Globus pallidus (tissue), 1 donor: ENCODE results near the gene PHPT1.

ENCODE experiments used
- DNase-seq: peaks from one replicate; pipeline ENCODE4 v3.0.0-alpha.2; 2015; ENCODE audit warnings: low spot score

PHPT1 gene

DNA sequence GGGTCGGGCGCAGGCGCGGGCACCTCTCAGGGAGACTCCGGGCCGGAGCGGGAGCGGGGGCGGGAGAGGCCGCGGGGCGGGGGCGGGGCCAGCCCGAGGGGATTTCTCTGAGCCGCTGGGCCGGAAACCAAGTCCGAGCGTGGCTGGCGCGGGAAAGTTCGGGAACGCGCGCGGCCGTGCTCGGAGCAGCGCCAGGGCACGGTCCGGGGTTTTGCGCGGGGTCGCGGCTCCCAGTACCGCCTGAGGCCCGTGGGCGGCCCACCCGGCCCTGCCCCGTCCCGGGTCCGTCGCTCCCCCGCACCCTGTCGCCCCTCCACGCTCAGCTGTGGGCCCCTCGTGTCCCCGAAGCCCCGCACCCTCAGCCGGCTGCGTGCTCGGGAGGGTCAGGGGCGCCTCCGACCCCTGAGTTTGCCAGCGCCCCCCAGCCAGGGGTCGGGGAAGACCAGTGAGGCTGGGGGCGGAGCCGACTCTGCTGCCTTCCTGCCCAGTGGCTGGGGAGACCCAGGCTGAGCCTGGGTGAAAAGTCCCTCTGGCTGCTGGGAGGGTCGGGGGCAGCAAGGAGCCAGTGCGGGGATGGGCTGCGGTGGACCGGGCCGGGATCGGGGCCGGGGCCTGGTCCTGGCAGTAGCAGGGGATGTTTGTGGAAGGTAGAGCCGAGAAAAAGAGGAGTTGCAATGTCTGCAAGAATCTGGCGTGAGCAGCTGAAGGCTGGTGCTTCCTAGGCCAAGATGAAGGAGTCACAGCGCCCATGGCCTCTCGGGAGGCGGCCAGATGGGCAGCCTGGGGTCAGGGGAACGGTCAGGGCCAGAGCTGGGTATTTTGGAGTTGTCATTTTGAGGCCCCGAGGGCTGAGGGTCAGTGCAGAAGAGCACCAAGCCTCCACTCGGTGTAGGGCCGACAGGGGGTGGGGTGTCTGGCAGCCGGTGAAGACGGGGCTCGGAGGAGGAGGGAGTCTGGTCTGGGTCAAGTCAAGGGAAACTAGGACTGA lies 37.7 kb downstream of the PHPT1 start:
- DNase-seq = no peak

DNA sequence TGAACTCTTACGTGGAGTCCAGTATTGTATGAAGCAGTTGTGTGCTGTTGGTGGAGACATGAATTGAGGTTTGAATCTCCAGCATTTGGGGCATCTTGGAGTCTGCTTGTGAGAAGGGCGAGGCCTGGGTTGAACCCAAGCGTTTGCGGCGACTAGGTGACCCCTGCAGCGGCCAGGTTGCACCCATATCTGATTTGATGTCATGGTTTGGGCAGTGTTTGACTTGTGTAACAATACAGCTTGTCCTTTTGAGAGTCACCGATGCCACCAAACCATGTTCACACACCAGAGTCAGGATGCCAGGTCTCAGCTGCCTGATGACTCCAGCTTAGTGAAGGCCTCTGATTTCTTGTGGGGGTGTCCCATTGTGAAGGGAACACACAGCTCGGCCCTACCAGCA lies 39.2 kb downstream of the PHPT1 start:
- no peak for DNase-seq

DNA sequence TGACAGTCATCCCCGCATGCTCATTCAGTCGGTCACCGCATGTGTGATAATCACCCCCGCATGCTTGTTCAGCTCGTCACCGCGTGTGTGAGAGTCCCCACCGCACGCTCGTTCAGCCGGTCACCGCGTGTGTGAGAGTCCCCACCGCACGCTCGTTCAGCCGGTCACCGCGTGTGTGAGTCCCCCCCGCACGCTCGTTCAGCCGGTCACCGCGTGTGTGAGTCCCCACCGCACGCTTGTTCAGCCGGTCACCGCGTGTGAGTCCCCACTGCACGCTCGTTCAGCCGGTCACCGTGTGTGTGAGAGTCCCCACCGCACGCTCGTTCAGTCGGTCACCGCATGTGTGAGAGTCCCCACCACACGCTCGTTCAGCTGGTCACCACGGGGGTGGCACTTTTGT lies 40.6 kb downstream of the PHPT1 start:
- no peak for DNase-seq

DNA sequence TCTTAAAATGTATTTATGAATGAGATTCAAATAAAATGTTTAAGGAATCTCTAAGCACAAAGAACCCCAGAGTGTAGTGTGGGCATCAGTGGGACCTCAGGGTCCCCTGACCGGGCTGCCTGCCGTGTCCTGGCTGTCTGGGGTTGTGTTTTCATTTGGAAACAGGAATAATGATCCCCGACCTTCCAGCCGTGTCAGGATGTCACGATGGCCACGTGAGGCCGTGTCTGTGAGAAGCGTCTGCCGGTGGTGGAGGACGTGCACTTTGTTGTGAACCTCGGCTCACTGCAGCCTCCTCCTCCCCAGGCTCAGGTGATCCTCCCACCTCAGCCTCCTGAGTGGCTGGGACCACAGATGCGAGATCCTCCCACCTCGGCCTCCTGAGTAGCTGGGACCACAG lies 41.5 kb downstream of the PHPT1 start:
- DNase-seq = no peak

DNA sequence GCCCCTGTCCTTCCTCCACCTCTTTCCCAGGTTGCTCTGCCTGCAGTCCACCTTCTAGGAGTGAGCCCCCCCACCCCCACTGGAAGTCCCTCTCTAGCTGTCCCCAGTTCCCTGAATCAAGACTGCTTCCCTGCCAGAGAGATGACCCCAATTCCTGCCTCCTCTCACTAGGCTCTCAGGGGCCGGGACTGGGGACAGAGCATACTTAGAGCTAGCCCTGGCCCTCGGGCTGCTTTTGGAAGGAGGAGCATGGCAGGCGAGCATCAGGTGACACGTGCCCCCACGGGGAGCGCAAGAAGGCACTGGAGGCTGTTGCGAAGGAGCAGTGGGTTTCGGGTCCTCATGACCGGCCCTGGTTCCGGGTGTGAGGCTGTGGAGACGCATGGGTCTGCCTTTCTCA lies 46.8 kb downstream of the PHPT1 start:
- DNase-seq = no peak

DNA sequence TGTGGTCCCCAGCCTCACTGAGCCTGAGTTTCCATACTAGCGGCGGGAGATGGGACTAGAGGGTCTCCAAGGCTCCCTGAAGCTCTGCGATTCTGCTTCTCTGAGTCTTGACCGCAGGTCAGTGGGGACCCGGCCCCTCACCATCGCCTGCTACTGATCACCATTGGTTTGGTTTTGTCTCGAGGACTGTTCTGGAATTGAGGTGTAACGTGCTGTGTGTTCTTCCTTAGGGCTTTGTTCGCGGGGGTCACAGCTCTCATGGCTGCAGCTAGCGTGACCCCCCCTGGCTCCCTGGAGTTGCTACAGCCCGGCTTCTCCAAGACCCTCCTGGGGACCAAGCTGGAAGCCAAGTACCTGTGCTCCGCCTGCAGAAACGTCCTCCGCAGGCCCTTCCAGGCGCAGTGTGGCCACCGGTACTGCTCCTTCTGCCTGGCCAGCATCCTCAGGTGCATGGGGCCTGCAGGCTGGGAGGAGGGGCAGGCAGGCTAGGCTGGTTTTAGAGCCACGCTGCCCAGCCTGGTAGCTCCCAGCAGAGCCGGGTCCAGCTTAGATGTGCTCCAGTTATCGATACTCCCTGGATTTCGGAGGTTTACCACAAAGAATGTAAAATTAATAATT lies 49.4 kb downstream of the PHPT1 start:
- no peak for DNase-seq

DNA sequence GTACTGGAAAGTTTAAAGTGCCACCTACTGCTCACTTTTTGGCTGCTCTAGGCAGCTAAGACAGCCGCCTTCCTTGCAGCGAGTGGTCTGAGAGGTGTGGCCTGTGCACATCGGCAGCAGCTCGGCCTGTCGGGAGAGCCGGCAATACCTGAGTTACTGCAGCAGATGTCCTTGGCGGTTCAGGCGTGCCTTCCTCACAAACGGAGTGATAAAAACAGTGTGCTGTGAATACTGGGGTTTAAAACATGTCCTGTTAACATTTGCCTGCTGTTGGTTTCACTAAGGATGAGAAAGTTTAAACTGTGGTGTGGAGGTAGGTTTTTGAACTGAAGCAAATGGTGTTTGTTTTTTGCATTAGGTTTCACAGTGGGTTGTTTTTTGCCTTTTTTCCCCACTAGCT lies 50.0 kb downstream of the PHPT1 start:
- DNase-seq = no peak

DNA sequence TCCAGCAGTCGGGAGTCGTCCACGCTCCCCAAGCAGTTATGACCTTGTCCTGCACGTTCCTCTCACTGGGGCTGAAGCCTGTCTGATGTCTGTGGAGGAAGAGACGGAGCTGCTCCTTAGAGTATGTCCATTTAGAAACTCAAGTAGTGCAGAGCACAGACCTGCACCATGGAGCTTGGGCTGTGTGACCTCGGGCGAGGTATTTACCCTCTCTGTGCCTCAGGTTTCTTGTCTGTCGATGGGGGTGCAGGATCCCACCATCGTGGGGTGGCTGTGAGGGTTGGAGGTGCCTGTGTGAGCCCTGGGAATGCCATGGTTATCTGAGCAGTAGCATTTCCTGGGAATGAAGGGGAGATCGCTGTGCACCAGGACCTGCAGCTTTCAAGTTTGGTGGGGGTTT lies 51.3 kb downstream of the PHPT1 start:
- no peak for DNase-seq
